IMR-90 (cell line): Measurements from ENCODE around the gene ZDHHC14. TPM values are rescaled to one million over a fixed set of nuclear protein-coding genes. Genes with fewer than 3 reads are reported as not detected.
A peak's percentile ranks its signal among the peaks of the same experiment; 100 is the strongest.

Experiments
- ATAC-seq: fragments of 200-7000 bp; cut with Tn5 transposase; 2 replicates; pipeline ENCODE4 v1.9.1; 2020; ENCODE audit warnings: low read depth, mild to moderate bottlenecking, moderate library complexity
- BruUV-seq: library from RNA; stranded (reverse); fragments of 400-500 nt; replicated peaks from 2 replicates; lab custom pipeline; 2021; lab: Mats Ljungman, UMichigan
- CTCF ChIA-PET: fragments of 300-600 bp; formaldehyde crosslinking; extraction: SDS; loops from one replicate; lab custom pipeline; 2021; ENCODE audit warnings: antibody characterized with exemption; lab: Yijun Ruan, JAX
- POLR2A ChIA-PET: fragments of 300-600 bp; sonication (Branson Sonifier 250); formaldehyde crosslinking; loops from one replicate; lab custom pipeline; 2022; ENCODE audit warnings: antibody characterized with exemption; ENCODE audit not compliant: unreplicated experiment; lab: Charles Lee
- DNase-seq: peaks from one replicate; pipeline ENCODE4 v3.0.0; 2013
- H2AFZ ChIP-seq: replicated peaks from 2 replicates; pipeline ENCODE3; 2013; ENCODE audit warnings: low read length, mild to moderate bottlenecking; ENCODE audit not compliant: poor library complexity
- H2AK5ac ChIP-seq: 2 replicates; pipeline ENCODE4 v1.6.1; 2013; ENCODE audit warnings: low read depth, low read length, inconsistent platforms
- H2AK9ac ChIP-seq: replicated peaks from 2 replicates; pipeline ENCODE3; 2013; ENCODE audit warnings: mild to moderate bottlenecking, low read depth, low read length, moderate library complexity; ENCODE audit not compliant: poor library complexity
- H2BK120ac ChIP-seq: 2 replicates; pipeline ENCODE4 v1.6.1; 2013; ENCODE audit warnings: low read depth, low read length, inconsistent platforms
- H2BK15ac ChIP-seq: 3 replicates; pipeline ENCODE4 v1.6.1; 2013; ENCODE audit warnings: low read depth, low read length, inconsistent platforms
- H2BK20ac ChIP-seq: 2 replicates; pipeline ENCODE4 v1.6.1; 2013; ENCODE audit warnings: low read depth, mild to moderate bottlenecking, inconsistent platforms, low read length, moderate library complexity
- H2BK5ac ChIP-seq: 2 replicates; pipeline ENCODE4 v1.6.1; 2013; ENCODE audit warnings: mild to moderate bottlenecking, low read depth, low read length, inconsistent platforms; ENCODE audit not compliant: poor library complexity, severe bottlenecking
- H3K14ac ChIP-seq: replicated peaks from 2 replicates; pipeline ENCODE4 v1.6.1; 2013; ENCODE audit warnings: low read depth, low read length, inconsistent platforms
- H3K18ac ChIP-seq: 2 replicates; pipeline ENCODE4 v1.6.1; 2013; ENCODE audit warnings: low read depth, low read length, control low read depth
- H3K23ac ChIP-seq: 2 replicates; pipeline ENCODE4 v1.6.1; 2013; ENCODE audit warnings: low read depth, low read length, inconsistent platforms
- H3K27ac ChIP-seq: 2 replicates; pipeline ENCODE4 v1.5.1; 2013; ENCODE audit warnings: mild to moderate bottlenecking, control low read depth, low read length; ENCODE audit not compliant: insufficient read depth
- H3K27me3 ChIP-seq: 2 replicates; pipeline ENCODE4 v1.6.1; 2013; ENCODE audit warnings: low read length; ENCODE audit not compliant: control insufficient read depth, insufficient read depth
- H3K36me3 ChIP-seq: 2 replicates; pipeline ENCODE4 v1.6.1; 2013; ENCODE audit warnings: low read length, mixed read lengths; ENCODE audit not compliant: control insufficient read depth, insufficient read depth
- H3K4ac ChIP-seq: 2 replicates; pipeline ENCODE4 v1.6.1; 2013; ENCODE audit warnings: low read depth, low read length, inconsistent platforms
- H3K4me1 ChIP-seq: 2 replicates; pipeline ENCODE4 v1.6.1; 2013; ENCODE audit warnings: low read length, mixed read lengths; ENCODE audit not compliant: control insufficient read depth, insufficient read depth
- H3K4me2 ChIP-seq: 2 replicates; pipeline ENCODE4 v1.6.1; 2013; ENCODE audit warnings: low read depth, mild to moderate bottlenecking, control low read depth, low read length, moderate library complexity
- H3K4me3 ChIP-seq: 2 replicates; pipeline ENCODE4 v1.5.1; 2013; ENCODE audit warnings: low read depth, mild to moderate bottlenecking, control low read depth, low read length, moderate library complexity; ENCODE audit not compliant: insufficient read depth
- H3K56ac ChIP-seq: 2 replicates; pipeline ENCODE4 v1.6.1; 2013; ENCODE audit warnings: low read length, inconsistent platforms; ENCODE audit not compliant: insufficient read depth; ENCODE audit errors: extremely low read depth
- H3K79me1 ChIP-seq, 2 experiments: 2 replicates each; pipeline ENCODE4 v1.6.1; 2013; ENCODE audit warnings: low read length in 2 of 2, inconsistent platforms in 1 of 2, low read depth in 1 of 2
- H3K9ac ChIP-seq: 2 replicates; pipeline ENCODE4 v1.6.1; 2013; ENCODE audit warnings: low read depth, low read length, control low read depth
- H3K9me1 ChIP-seq: 2 replicates; pipeline ENCODE4 v1.6.1; 2013; ENCODE audit warnings: low read length, inconsistent platforms; ENCODE audit not compliant: insufficient read depth
- H3K9me3 ChIP-seq: 2 replicates; pipeline ENCODE4 v1.6.1; 2013; ENCODE audit warnings: low read length; ENCODE audit not compliant: control insufficient read depth, insufficient read depth
- H4K20me1 ChIP-seq: 2 replicates; pipeline ENCODE4 v1.6.1; 2013; ENCODE audit warnings: low read length, inconsistent platforms; ENCODE audit not compliant: insufficient read depth
- H4K5ac ChIP-seq: 2 replicates; pipeline ENCODE4 v1.6.1; 2013; ENCODE audit warnings: mild to moderate bottlenecking, low read depth, low read length, control low read depth
- H4K8ac ChIP-seq, 2 experiments: 2 replicates each; pipeline ENCODE4 v1.6.1; 2013; ENCODE audit warnings: low read depth in 2 of 2, low read length in 2 of 2, control low read depth in 1 of 2, inconsistent platforms in 1 of 2
- H4K91ac ChIP-seq: 2 replicates; pipeline ENCODE4 v1.6.1; 2013; ENCODE audit warnings: low read depth, low read length, inconsistent platforms; ENCODE audit not compliant: insufficient read depth
- RFX5 ChIP-seq: IDR thresholded peaks from 2 replicates; pipeline ENCODE4 v1.8.0; 2012; ENCODE audit warnings: low read depth, mild to moderate bottlenecking, low read length, moderate library complexity
- WGBS, 2 experiments: methylation state at CpG; one replicate each; pipeline versions ENCODE4 v1.1.5 to v1.1.7; 2013; ENCODE audit warnings: missing lambda C conversion rate in 2 of 2; ENCODE audit not compliant: insufficient read length in 1 of 2; ENCODE audit errors: extremely low coverage in 2 of 2; 5-methylcytosine and 5-hydroxymethylcytosine counted together
- dilution Hi-C: fragments of 300-500 bp; cut with HindIII; formaldehyde crosslinking; loops from one replicate; pipeline ENCODE4 v1.14.3; 2018; ENCODE audit warnings: low sequenced_read_pairs; ENCODE audit not compliant: unreplicated experiment
- in situ Hi-C: fragments of 300-500 bp; cut with MboI; formaldehyde crosslinking; loops from 3 replicates; pipeline ENCODE4 v1.14.3; 2019; ENCODE audit warnings: low sequenced_read_pairs, inconsistent platforms, mixed read lengths
- intact Hi-C: fragments of 100-400 bp; cut with micrococcal nuclease; formaldehyde crosslinking; loops from 2 replicates; pipeline ENCODE4 v1.10.0; 2022
- polyA plus RNA-seq, 3 experiments: library from polyadenylated mRNA; depleted of rRNA; stranded (reverse); fragments of >200 nt; gene quantifications; 2 replicates each; pipeline ENCODE4 v1.2.3, GENCODE V29; 2012; ENCODE audit warnings: low replicate concordance in 1 of 3
- total RNA-seq: library from RNA; depleted of rRNA; stranded (reverse); fragments of >200 nt; gene quantifications from 2 replicates; pipeline ENCODE4 v1.2.3, GENCODE V29; 2012

The ZDHHC14 gene
- total and polyA plus RNA-seq, 2 of the 4 experiments (the other 2 are of a cell fraction), result 0.90 to 2.0 TPM

- H2AK9ac ChIP-seq, result peak overlapping the region; percentile 23
- CTCF ChIA-PET, result no interaction called here
- dilution Hi-C loops, result no loop called here
These were observed 266.4 kb downstream of the ZDHHC14 start for GRCh38 chr6:157647261-157647915.

More at GRCh38 chr6:157647261-157647915, 266.4 kb downstream of the ZDHHC14 start:
- no TSS peak for BruUV-seq
- no peak overlapping the region for H3K14ac ChIP-seq
- WGBS, 2 experiments, result 92% methylated on average over 15 of the region's 23 CpGs; no CpG with 5 or more reads in 1 of the 2 experiments
- no peak overlapping the region for H3K23ac ChIP-seq
- no peak overlapping the region for H3K4me2 ChIP-seq
- H3K36me3 ChIP-seq, result no peaks in the 10 kb centered on the region
- no peak overlapping the region for H4K91ac ChIP-seq
- no peak overlapping the region for H3K4ac ChIP-seq
- no peak overlapping the region for H4K8ac ChIP-seq
- H3K56ac ChIP-seq, result no peak overlapping the region
- H3K9me1 ChIP-seq, result no peaks in the 10 kb centered on the region
- no peaks in the 10 kb centered on the region for H3K79me1 ChIP-seq
- no peaks in the 10 kb centered on the region for H4K20me1 ChIP-seq
- in situ Hi-C loops (no loop called here), intact Hi-C loops (no loop called here)
- H4K5ac ChIP-seq, result no peak overlapping the region
- no peaks in the 10 kb centered on the region for H3K9me3 ChIP-seq
- no peaks in the 10 kb centered on the region for H3K4me1 ChIP-seq
- no peak overlapping the region for H2BK20ac ChIP-seq
- H3K27me3 ChIP-seq, result no peaks in the 10 kb centered on the region; the same call in 1 of the 2 replicates
- H2BK120ac ChIP-seq, result no peak overlapping the region
- no peak overlapping the region for H2BK15ac ChIP-seq
- no peak for TF ChIP-seq RFX5
- no peak overlapping the region for H2AK5ac ChIP-seq
- no peak overlapping the region for H2AFZ ChIP-seq
- no peak overlapping the region for H3K27ac ChIP-seq
- no peak overlapping the region for H3K9ac ChIP-seq
- POLR2A ChIA-PET, result no interaction called here
- H2BK5ac ChIP-seq, result no peak overlapping the region
- H3K18ac ChIP-seq, result no peak overlapping the region
- ATAC-seq, result no peak
- no peak overlapping the region for H3K4me3 ChIP-seq
- DNase-seq, result no peak
